NT2/D1 (cell line): ENCODE results near the gene IDH3G.
A peak's percentile ranks its signal among the peaks of the same experiment; 100 is the strongest.

Experiments used
- DNase-seq: peaks from one replicate; pipeline ENCODE4 v3.0.0-alpha.2; 2011; ENCODE audit warnings: low read depth, low spot score
- H3K27me3 ChIP-seq: 2 replicates; pipeline ENCODE4 v1.6.0; 2011; ENCODE audit warnings: mild to moderate bottlenecking; ENCODE audit not compliant: insufficient read length, insufficient read depth
- H3K36me3 ChIP-seq: 2 replicates; pipeline ENCODE4 v1.6.1; 2011; ENCODE audit warnings: mild to moderate bottlenecking, low read length, mixed read lengths; ENCODE audit not compliant: insufficient read depth, insufficient read length
- H3K4me1 ChIP-seq: 2 replicates; pipeline ENCODE4 v1.5.1; 2011; ENCODE audit not compliant: insufficient read depth, insufficient read length
- H3K4me3 ChIP-seq: 2 replicates; pipeline ENCODE4 v1.5.1; 2011; ENCODE audit warnings: low read depth; ENCODE audit not compliant: insufficient read length
- H3K9ac ChIP-seq: 2 replicates; pipeline ENCODE4 v1.6.0; 2011; ENCODE audit warnings: low read depth; ENCODE audit not compliant: insufficient read length
- H3K9me3 ChIP-seq: 2 replicates; pipeline ENCODE4 v1.5.1; 2011; ENCODE audit warnings: mild to moderate bottlenecking, low read length; ENCODE audit not compliant: insufficient read depth
- SUZ12 ChIP-seq: IDR thresholded peaks from 2 replicates; pipeline ENCODE4 v1.6.1; 2011; ENCODE audit not compliant: insufficient read length, insufficient read depth; ENCODE audit errors: extremely low read depth
- YY1 ChIP-seq: IDR thresholded peaks from 2 replicates; pipeline ENCODE4 v1.6.1; 2011; ENCODE audit not compliant: insufficient read length, insufficient read depth
- ZNF274 ChIP-seq: IDR thresholded peaks from 2 replicates; pipeline ENCODE4 v1.6.1; 2011; ENCODE audit warnings: mild to moderate bottlenecking, low read depth, low read length

IDH3G gene

GRCh38 chrX:153765138-153766079, 28.8 kb downstream of the IDH3G start:
- TF ChIP-seq YY1 (no peak), ZNF274 (no peak), SUZ12 (no peak)

GRCh38 chrX:153764786-153765137, 29.4 kb downstream of the IDH3G start:
- H3K4me1 ChIP-seq, result peaks cover 2% of the 10 kb centered on the region
- no peaks in the 10 kb centered on the region for H3K36me3 ChIP-seq
- H3K9ac ChIP-seq, result no peak overlapping the region
- no peak overlapping the region for H3K4me3 ChIP-seq
- H3K27me3 ChIP-seq, result no peaks in the 10 kb centered on the region
- TF ChIP-seq SUZ12 (no peak), ZNF274 (no peak), YY1 (no peak)
- DNase-seq, result no peak
- no peaks in the 10 kb centered on the region for H3K9me3 ChIP-seq

More at GRCh38 chrX:153765138-153766079, 28.8 kb downstream of the IDH3G start:
- DNase-seq, result no peak
- Histone ChIP-seq H3K4me1 (peaks cover 2% of the 10 kb centered on the region), H3K9ac (peak overlapping the region; percentile 56), H3K27me3 (no peaks in the 10 kb centered on the region), H3K4me3 (peak overlapping the region; percentile 24), H3K9me3 (no peaks in the 10 kb centered on the region), H3K36me3 (no peaks in the 10 kb centered on the region)

- Histone ChIP-seq H3K9ac (no peak within 1 kb of the TSS), H3K36me3 (no peaks in the 10 kb centered on the region), H3K9me3 (no peaks in the 10 kb centered on the region), H3K4me1 (peaks cover 2% of the 10 kb centered on the region), H3K4me3 (no peak within 1 kb of the TSS), H3K27me3 (no peaks in the 10 kb centered on the region)
- TF ChIP-seq SUZ12, result no peak
- TF ChIP-seq YY1, result no peak
- TF ChIP-seq ZNF274, result no peak
- DNase-seq, result peak; percentile 20
Observed at GRCh38 chrX:153763989-153764755, 30.0 kb downstream of the IDH3G start, which contains the start of gene PLXNB3. TSS of gene PLXNB3 (plus strand) at chrX:153764249. CDS start at chrX:153765536, 1,287 bp downstream.

GRCh38 chrX:153763298-153763932, 30.8 kb downstream of the IDH3G start:
- Histone ChIP-seq H3K9ac (no peak overlapping the region), H3K4me1 (peaks cover 2% of the 10 kb centered on the region), H3K36me3 (no peaks in the 10 kb centered on the region), H3K27me3 (no peaks in the 10 kb centered on the region), H3K4me3 (no peak overlapping the region), H3K9me3 (no peaks in the 10 kb centered on the region)
- DNase-seq, result no peak
- TF ChIP-seq SUZ12 (no peak), YY1 (no peak), ZNF274 (no peak)

- Histone ChIP-seq H3K9ac (no peak overlapping the region), H3K9me3 (no peaks in the 10 kb centered on the region), H3K27me3 (no peaks in the 10 kb centered on the region), H3K4me1 (peaks cover 2% of the 10 kb centered on the region), H3K36me3 (no peaks in the 10 kb centered on the region), H3K4me3 (no peak overlapping the region)
- DNase-seq, result no peak
- no peak for TF ChIP-seq SUZ12
- TF ChIP-seq YY1, result no peak
- no peak for TF ChIP-seq ZNF274
Observed at GRCh38 chrX:153762626-153763173, 31.5 kb downstream of the IDH3G start.

- no peak for TF ChIP-seq ZNF274
- H3K4me3 ChIP-seq, result no peak overlapping the region
- no peaks in the 10 kb centered on the region for H3K27me3 ChIP-seq
- H3K4me1 ChIP-seq, result peaks cover 2% of the 10 kb centered on the region
- no peak for DNase-seq
- H3K36me3 ChIP-seq, result no peaks in the 10 kb centered on the region
- no peaks in the 10 kb centered on the region for H3K9me3 ChIP-seq
- no peak overlapping the region for H3K9ac ChIP-seq
Observed at GRCh38 chrX:153761863-153762262, 32.3 kb downstream of the IDH3G start.

- Histone ChIP-seq H3K27me3 (no peaks in the 10 kb centered on the region), H3K9me3 (no peaks in the 10 kb centered on the region), H3K36me3 (no peaks in the 10 kb centered on the region), H3K9ac (no peak overlapping the region), H3K4me1 (no peaks in the 10 kb centered on the region), H3K4me3 (no peak overlapping the region)
- TF ChIP-seq SUZ12 (no peak), YY1 (no peak), ZNF274 (no peak)
- DNase-seq, result no peak
Observed at GRCh38 chrX:153755136-153755535, 39.0 kb downstream of the IDH3G start.
